ENCODE measurements around the gene RPS6KA2. TPM values are rescaled to one million over a fixed set of nuclear protein-coding genes. Genes with fewer than 3 reads are reported as not detected.

RPS6KA2 gene
- total RNA-seq, 3 donors from 2014 or later, result 23.7 to 124 (median 56.4) TPM

GRCh38 chr6:166558156-166559005, 68.7 kb downstream of the RPS6KA2 start:
- Histone ChIP-seq H3K4me1 (peaks cover 0 to 6% of the 10 kb centered on the region in 2 donors), H3K27ac (peak overlapping the region; percentile 41 to 67), H3K4me3 (no peak overlapping the region), H3K27me3 (no peaks in the 10 kb centered on the region), H3K36me3 (no peaks in the 10 kb centered on the region), H3K9me3 (peaks cover 4 to 17% of the 10 kb centered on the region in 2 donors)
- intact Hi-C loops (cut with DNase I; ENCODE audit: low total_unique reads), result no loop called here
- TF ChIP-seq POLR2A (IDR thresholded peaks at IDR 0.05) (no peak), POLR2AphosphoS5 (IDR thresholded peaks at IDR 0.05) (no peak), CTCF (IDR thresholded peaks at IDR 0.05) (no peak)
- no peak for DNase-seq (ENCODE audit: low spot score in 2 of 2)

GRCh38 chr6:166556863-166557322, 70.2 kb downstream of the RPS6KA2 start:
- peak; percentile 94 to 96 for DNase-seq (ENCODE audit: low spot score in 2 of 2)
- peaks cover 4 to 17% of the 10 kb centered on the region in 2 donors for H3K9me3 ChIP-seq
- no peaks in the 10 kb centered on the region for H3K27me3 ChIP-seq
- intact Hi-C loops (cut with DNase I; ENCODE audit: low total_unique reads), result no loop called here
- TF ChIP-seq POLR2A (IDR thresholded peaks at IDR 0.05) (no peak), CTCF (IDR thresholded peaks at IDR 0.05) (no peak), POLR2AphosphoS5 (IDR thresholded peaks at IDR 0.05) (peak; percentile 84 to 90 (median 88))
- peaks cover 0 to 6% of the 10 kb centered on the region in 2 donors for H3K4me1 ChIP-seq
- peak overlapping the region in 2 of 3 donors; percentile 25 to 60 for H3K4me3 ChIP-seq
- no peaks in the 10 kb centered on the region for H3K36me3 ChIP-seq
- H3K27ac ChIP-seq, result peak overlapping the region; percentile 72 to 88

GRCh38 chr6:166556336-166556735, 70.7 kb downstream of the RPS6KA2 start:
- H3K27ac ChIP-seq, result peak overlapping the region; percentile 72 to 88
- intact Hi-C loops (cut with DNase I; ENCODE audit: low total_unique reads), result no loop called here
- DNase-seq (ENCODE audit: low spot score in 2 of 2), result no peak
- no peaks in the 10 kb centered on the region for H3K27me3 ChIP-seq
- H3K9me3 ChIP-seq, result peaks cover 4 to 17% of the 10 kb centered on the region in 2 donors
- H3K36me3 ChIP-seq, result no peaks in the 10 kb centered on the region
- no peak for TF ChIP-seq POLR2AphosphoS5 (IDR thresholded peaks at IDR 0.05)
- no peak for TF ChIP-seq POLR2A (IDR thresholded peaks at IDR 0.05)
- TF ChIP-seq CTCF (IDR thresholded peaks at IDR 0.05), result no peak
- peaks cover 0 to 6% of the 10 kb centered on the region in 2 donors for H3K4me1 ChIP-seq
- H3K4me3 ChIP-seq, result peak overlapping the region in 1 of 3 donors; percentile 32

GRCh38 chr6:166555086-166555485, 72.0 kb downstream of the RPS6KA2 start:
- peaks cover 0 to 6% of the 10 kb centered on the region in 2 donors for H3K4me1 ChIP-seq
- no peaks in the 10 kb centered on the region for H3K36me3 ChIP-seq
- no peak for DNase-seq (ENCODE audit: low spot score in 2 of 2)
- H3K9me3 ChIP-seq, result peaks cover 3 to 11% of the 10 kb centered on the region in 2 donors
- no peak overlapping the region for H3K4me3 ChIP-seq
- H3K27ac ChIP-seq, result peak overlapping the region in 1 of 2 donors; percentile 88
- no peaks in the 10 kb centered on the region for H3K27me3 ChIP-seq
- no peak for TF ChIP-seq CTCF (IDR thresholded peaks at IDR 0.05)
- no peak for TF ChIP-seq POLR2AphosphoS5 (IDR thresholded peaks at IDR 0.05)
- no peak for TF ChIP-seq POLR2A (IDR thresholded peaks at IDR 0.05)
- intact Hi-C loops (cut with DNase I; ENCODE audit: low total_unique reads), result no loop called here

GRCh38 chr6:166554316-166554715, 72.7 kb downstream of the RPS6KA2 start:
- DNase-seq (ENCODE audit: low spot score in 2 of 2), result no peak
- H3K4me1 ChIP-seq, result peaks cover 0 to 6% of the 10 kb centered on the region in 2 donors
- H3K27me3 ChIP-seq, result no peaks in the 10 kb centered on the region
- H3K4me3 ChIP-seq, result no peak overlapping the region
- no peaks in the 10 kb centered on the region for H3K36me3 ChIP-seq
- peaks cover 0 to 4% of the 10 kb centered on the region in 2 donors for H3K9me3 ChIP-seq
- intact Hi-C loops (cut with DNase I; ENCODE audit: low total_unique reads), result no loop called here
- H3K27ac ChIP-seq, result peak overlapping the region; percentile 29 to 88
- TF ChIP-seq POLR2AphosphoS5 (IDR thresholded peaks at IDR 0.05) (no peak), POLR2A (IDR thresholded peaks at IDR 0.05) (no peak), CTCF (IDR thresholded peaks at IDR 0.05) (no peak)

Data from breast epithelium (tissue), 4 donors.